Duodenal mucosa (tissue), 2 donors: ENCODE data around the gene AP2A2.

ENCODE experiments used
- H3K27ac ChIP-seq: one replicate; pipeline ENCODE4 v1.7.0; 2013; ENCODE audit warnings: low read depth, low read length
- H3K27me3 ChIP-seq, 2 donors: one replicate each; pipeline ENCODE4 v1.7.0; 2013; ENCODE audit warnings: low read length in 2 of 2, control low read depth in 1 of 2; ENCODE audit not compliant: insufficient read depth in 2 of 2, control insufficient read depth in 1 of 2
- H3K36me3 ChIP-seq, 2 donors: one replicate each; pipeline ENCODE4 v1.7.0; 2013; ENCODE audit warnings: low read length in 2 of 2, control low read depth in 1 of 2; ENCODE audit not compliant: insufficient read depth in 2 of 2, control insufficient read depth in 1 of 2
- H3K4me1 ChIP-seq, 2 donors: one replicate each; pipeline ENCODE4 v1.7.0; 2013; ENCODE audit warnings: low read length in 2 of 2, control low read depth in 1 of 2; ENCODE audit not compliant: insufficient read depth in 2 of 2, control insufficient read depth in 1 of 2
- H3K4me3 ChIP-seq, 2 donors: one replicate each; pipeline ENCODE4 v1.7.0; 2013; ENCODE audit warnings: low read length in 2 of 2, low read depth in 1 of 2
- H3K9ac ChIP-seq, 2 donors: one replicate each; pipeline ENCODE4 v1.7.0; 2013; ENCODE audit warnings: low read length in 2 of 2, low read depth in 1 of 2
- H3K9me3 ChIP-seq, 2 donors: one replicate each; pipeline ENCODE4 v1.7.0; 2013; ENCODE audit warnings: low read length in 2 of 2, control low read depth in 1 of 2; ENCODE audit not compliant: control insufficient read depth in 1 of 2

AP2A2 gene

GRCh38 chr11:889257-889656, 36.4 kb upstream of the AP2A2 start:
- H3K27me3 ChIP-seq, result no peaks in the 10 kb centered on the region
- no peaks in the 10 kb centered on the region for H3K9me3 ChIP-seq

GRCh38 chr11:889687-890475, 35.8 kb upstream of the AP2A2 start:
- Histone ChIP-seq H3K36me3 (peaks cover 0 to 12% of the 10 kb centered on the region in 2 donors), H3K4me1 (no peaks in the 10 kb centered on the region), H3K27me3 (no peaks in the 10 kb centered on the region), H3K9ac (no peak overlapping the region), H3K4me3 (no peak overlapping the region), H3K9me3 (no peaks in the 10 kb centered on the region), H3K27ac (no peak overlapping the region)

More at GRCh38 chr11:889257-889656, 36.4 kb upstream of the AP2A2 start:
- H3K9ac ChIP-seq, result no peak overlapping the region
- peaks cover 4 to 12% of the 10 kb centered on the region in 2 donors for H3K36me3 ChIP-seq
- H3K27ac ChIP-seq, result no peak overlapping the region
- H3K4me1 ChIP-seq, result no peaks in the 10 kb centered on the region
- H3K4me3 ChIP-seq, result no peak overlapping the region

- Histone ChIP-seq H3K27ac (no peak overlapping the region), H3K4me1 (no peaks in the 10 kb centered on the region), H3K9me3 (no peaks in the 10 kb centered on the region), H3K27me3 (no peaks in the 10 kb centered on the region), H3K36me3 (peaks cover 0 to 12% of the 10 kb centered on the region in 2 donors), H3K9ac (no peak overlapping the region), H3K4me3 (no peak overlapping the region)
These were observed 34.7 kb upstream of the AP2A2 start for GRCh38 chr11:890794-891540.

GRCh38 chr11:893008-893654, 32.5 kb upstream of the AP2A2 start:
- no peak overlapping the region for H3K9ac ChIP-seq
- no peak overlapping the region for H3K27ac ChIP-seq
- peaks cover 0 to 7% of the 10 kb centered on the region in 2 donors for H3K36me3 ChIP-seq
- no peaks in the 10 kb centered on the region for H3K4me1 ChIP-seq
- no peaks in the 10 kb centered on the region for H3K9me3 ChIP-seq
- H3K27me3 ChIP-seq, result no peaks in the 10 kb centered on the region
- H3K4me3 ChIP-seq, result no peak overlapping the region

GRCh38 chr11:894575-895201, 31.0 kb upstream of the AP2A2 start:
- Histone ChIP-seq H3K27ac (no peak overlapping the region), H3K4me3 (no peak overlapping the region), H3K36me3 (peaks cover 0 to 18% of the 10 kb centered on the region in 2 donors), H3K4me1 (no peaks in the 10 kb centered on the region), H3K9me3 (no peaks in the 10 kb centered on the region), H3K27me3 (no peaks in the 10 kb centered on the region), H3K9ac (no peak overlapping the region)

GRCh38 chr11:895331-896110, 30.1 kb upstream of the AP2A2 start:
- Histone ChIP-seq H3K27ac (no peak overlapping the region), H3K27me3 (no peaks in the 10 kb centered on the region), H3K9ac (no peak overlapping the region), H3K4me1 (no peaks in the 10 kb centered on the region), H3K4me3 (no peak overlapping the region), H3K36me3 (peaks cover 0 to 26% of the 10 kb centered on the region in 2 donors), H3K9me3 (no peaks in the 10 kb centered on the region)

GRCh38 chr11:897253-898142, 28.2 kb upstream of the AP2A2 start:
- H3K36me3 ChIP-seq, result peaks cover 12 to 46% of the 10 kb centered on the region in 2 donors
- H3K27ac ChIP-seq, result no peak overlapping the region

GRCh38 chr11:898143-898511, 27.5 kb upstream of the AP2A2 start:
- no peak overlapping the region for H3K9ac ChIP-seq
- H3K27me3 ChIP-seq, result no peaks in the 10 kb centered on the region
- no peaks in the 10 kb centered on the region for H3K4me1 ChIP-seq
- H3K27ac ChIP-seq, result no peak overlapping the region
- no peak overlapping the region for H3K4me3 ChIP-seq
- peaks cover 13 to 52% of the 10 kb centered on the region in 2 donors for H3K36me3 ChIP-seq
- no peaks in the 10 kb centered on the region for H3K9me3 ChIP-seq

More at GRCh38 chr11:897253-898142, 28.2 kb upstream of the AP2A2 start:
- Histone ChIP-seq H3K9ac (no peak overlapping the region), H3K9me3 (no peaks in the 10 kb centered on the region), H3K4me1 (no peaks in the 10 kb centered on the region), H3K27me3 (no peaks in the 10 kb centered on the region), H3K4me3 (no peak overlapping the region)
